ENCODE data around the gene ERLIN1. TPM values are rescaled to one million over a fixed set of nuclear protein-coding genes. Genes with fewer than 3 reads are reported as not detected.

The ERLIN1 gene
- total RNA-seq, 1 experiment from 2014 or later: 33.0 TPM

DNA sequence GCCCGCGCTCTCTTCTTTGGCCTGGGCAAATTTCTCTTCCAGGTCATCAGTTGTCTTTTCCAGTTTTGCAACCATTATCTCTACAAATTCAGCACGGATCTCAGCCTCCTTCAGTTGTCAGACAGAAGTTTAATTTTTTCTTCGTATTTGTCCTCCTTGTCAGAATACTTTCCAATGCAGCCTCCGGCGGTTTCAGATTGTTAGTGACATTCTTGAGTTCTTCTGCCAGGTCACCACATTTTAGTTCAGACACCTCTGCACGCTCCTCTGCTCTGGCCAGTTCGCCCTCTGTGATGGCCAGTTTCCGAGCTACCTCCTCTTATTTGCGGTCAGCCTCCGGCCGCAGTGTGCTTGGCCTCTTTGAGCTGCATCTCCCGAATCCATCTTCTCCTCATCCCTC lies 71.4 kb downstream of the ERLIN1 start:
- Histone ChIP-seq H3K56ac (ENCODE audit: insufficient read length, low read depth, low read length) (no peak overlapping the region), H2BK20ac (ENCODE audit: low read depth, low read length, poor library complexity, severe bottlenecking) (no peak overlapping the region), H4K20me1 (ENCODE audit: control insufficient read depth, insufficient read depth, insufficient read length) (no peaks in the 10 kb centered on the region), H2BK5ac (ENCODE audit: insufficient read length, low read length) (no peak overlapping the region), H4K91ac (ENCODE audit: insufficient read length, low read depth, low read length) (no peak overlapping the region), H3K23ac (ENCODE audit: insufficient read length, low read depth, low read length) (no peak overlapping the region), H3K23me2 (ENCODE audit: insufficient read length, low read depth, low read length, poor library complexity, severe bottlenecking) (no peaks in the 10 kb centered on the region), H3K18ac (ENCODE audit: insufficient read length, low read depth, low read length) (no peak overlapping the region), H2AK5ac (ENCODE audit: insufficient read length, low read length) (no peak overlapping the region), H2BK12ac (ENCODE audit: insufficient read length, low read depth, low read length) (no peak overlapping the region), H3K14ac (ENCODE audit: insufficient read depth, low read length) (no peak overlapping the region), H3K4me2 (ENCODE audit: insufficient read depth, insufficient read length, low read length) (no peak overlapping the region), H3K27ac (ENCODE audit: insufficient read length, low read depth, low read length) (no peak overlapping the region), H2AFZ (ENCODE audit: low read length) (no peak overlapping the region), H3K79me2 (ENCODE audit: insufficient read depth, low read length) (no peaks in the 10 kb centered on the region), H2BK15ac (ENCODE audit: low read depth, low read length) (no peak overlapping the region), H3T11ph (ENCODE audit: low read length) (no peak overlapping the region), H2BK120ac (ENCODE audit: low read depth, low read length, poor library complexity, severe bottlenecking) (no peak overlapping the region), H4K5ac (ENCODE audit: insufficient read length, low read depth, low read length) (no peak overlapping the region), H4K8ac (replicated peaks; ENCODE audit: insufficient read length, low read depth, low read length) (no peak overlapping the region), H3K79me1 (ENCODE audit: insufficient read depth, low read depth, low read length, poor library complexity, severe bottlenecking) (no peaks in the 10 kb centered on the region), H3K9me3 (ENCODE audit: control insufficient read depth, low read depth, low read length) (no peaks in the 10 kb centered on the region), H3K4me1 (ENCODE audit: insufficient read depth, low read length) (no peaks in the 10 kb centered on the region), H3K9ac (ENCODE audit: extremely low read depth, insufficient read length, low read length) (no peak overlapping the region), H3K4ac (ENCODE audit: low read depth, low read length) (no peak overlapping the region), H3K27me3 (ENCODE audit: insufficient read depth, low read length) (no peaks in the 10 kb centered on the region)
- H3K27ac Mint-ChIP-seq: peak overlapping the region in 1 of 3 experiments; percentile 29; a peak in 1 of 7 replicates
- no peak for DNase-seq
- no peaks in the 10 kb centered on the region for H3K9me3 Mint-ChIP-seq
- H3K4me1 Mint-ChIP-seq: peaks cover 6 to 9% of the 10 kb centered on the region in 2 experiments
- no peaks in the 10 kb centered on the region for H3K27me3 Mint-ChIP-seq (ENCODE audit: low read depth)
- no CpG with 5 or more reads among the region's 13 CpGs for WGBS (ENCODE audit: extremely low coverage, insufficient read length, low lambda C conversion rate)
- TF ChIP-seq, protein P1, sequence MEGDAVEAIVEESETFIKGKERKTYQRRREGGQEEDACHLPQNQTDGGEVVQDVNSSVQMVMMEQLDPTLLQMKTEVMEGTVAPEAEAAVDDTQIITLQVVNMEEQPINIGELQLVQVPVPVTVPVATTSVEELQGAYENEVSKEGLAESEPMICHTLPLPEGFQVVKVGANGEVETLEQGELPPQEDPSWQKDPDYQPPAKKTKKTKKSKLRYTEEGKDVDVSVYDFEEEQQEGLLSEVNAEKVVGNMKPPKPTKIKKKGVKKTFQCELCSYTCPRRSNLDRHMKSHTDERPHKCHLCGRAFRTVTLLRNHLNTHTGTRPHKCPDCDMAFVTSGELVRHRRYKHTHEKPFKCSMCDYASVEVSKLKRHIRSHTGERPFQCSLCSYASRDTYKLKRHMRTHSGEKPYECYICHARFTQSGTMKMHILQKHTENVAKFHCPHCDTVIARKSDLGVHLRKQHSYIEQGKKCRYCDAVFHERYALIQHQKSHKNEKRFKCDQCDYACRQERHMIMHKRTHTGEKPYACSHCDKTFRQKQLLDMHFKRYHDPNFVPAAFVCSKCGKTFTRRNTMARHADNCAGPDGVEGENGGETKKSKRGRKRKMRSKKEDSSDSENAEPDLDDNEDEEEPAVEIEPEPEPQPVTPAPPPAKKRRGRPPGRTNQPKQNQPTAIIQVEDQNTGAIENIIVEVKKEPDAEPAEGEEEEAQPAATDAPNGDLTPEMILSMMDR (conservative IDR thresholded peaks at IDR 0.05): no peak
- H3K4me3 Mint-ChIP-seq: no peak overlapping the region
- no peaks in the 10 kb centered on the region for H3K36me3 Mint-ChIP-seq (ENCODE audit: insufficient read depth in 1 of 3, low read depth in 3 of 3)
